ENCODE results near the gene RBP3.

RBP3 gene

GRCh38 chr10:47348138-47348651, at the start of gene RBP3:
Gene RBP3, plus strand, starts transcription at chr10:47348363. Its CDS starts 122 bp downstream, at chr10:47348485.
- FAIRE-seq = no peak

GRCh38 chr10:47298715-47299114, 49.4 kb upstream of the RBP3 start:
- no peak for FAIRE-seq

GRCh38 chr10:47299611-47300428, 48.3 kb upstream of the RBP3 start, which contains the start of gene GDF10:
Gene GDF10, plus strand, starts transcription at chr10:47300197. Its CDS starts 455 bp downstream, at chr10:47300652.
- no peak for FAIRE-seq

GRCh38 chr10:47300429-47300931, 47.7 kb upstream of the RBP3 start:
- no peak for FAIRE-seq

- no peak for FAIRE-seq
Measured at GRCh38 chr10:47301833-47302232, 46.3 kb upstream of the RBP3 start.

GRCh38 chr10:47303105-47303504, 45.1 kb upstream of the RBP3 start:
- no peak for FAIRE-seq

GRCh38 chr10:47303866-47304265, 44.3 kb upstream of the RBP3 start:
- no peak for FAIRE-seq

- no peak for FAIRE-seq
Measured at GRCh38 chr10:47305566-47305965, 42.6 kb upstream of the RBP3 start.

- no peak for FAIRE-seq
Measured at GRCh38 chr10:47306387-47307210, 41.6 kb upstream of the RBP3 start.

GRCh38 chr10:47307381-47307780, 40.8 kb upstream of the RBP3 start:
- FAIRE-seq = no peak

GRCh38 chr10:47308775-47309174, 39.4 kb upstream of the RBP3 start:
- FAIRE-seq = no peak

GRCh38 chr10:47309408-47310089, 38.6 kb upstream of the RBP3 start:
- no peak for FAIRE-seq

GRCh38 chr10:47310090-47310505, 38.1 kb upstream of the RBP3 start:
- no peak for FAIRE-seq

- FAIRE-seq = no peak
Measured at GRCh38 chr10:47311193-47311931, 36.8 kb upstream of the RBP3 start.

- FAIRE-seq = no peak
Measured at GRCh38 chr10:47311932-47312662, 36.1 kb upstream of the RBP3 start.

- no peak for FAIRE-seq
Measured at GRCh38 chr10:47312663-47312995, 35.5 kb upstream of the RBP3 start.

- FAIRE-seq = no peak
Measured at GRCh38 chr10:47314416-47314970, 33.7 kb upstream of the RBP3 start.

- FAIRE-seq = no peak
Measured at GRCh38 chr10:47315421-47315820, 32.7 kb upstream of the RBP3 start.

GRCh38 chr10:47316131-47316530, 32.0 kb upstream of the RBP3 start:
- FAIRE-seq = no peak

- no peak for FAIRE-seq
Measured at GRCh38 chr10:47317251-47317650, 30.9 kb upstream of the RBP3 start.

GRCh38 chr10:47318706-47319105, 29.5 kb upstream of the RBP3 start:
- FAIRE-seq = no peak

All from G401.6 (cell line).